ENCODE results near the gene CCDC71.

Gene CCDC71

GRCh38 chr3:49161808-49162530, 4.2 kb downstream of the CCDC71 start:
- no peak for DNase-seq
- peak; percentile 30 for TF ChIP-seq POLR2A (IDR thresholded peaks at IDR 0.05; ENCODE audit: low read length)
- TF ChIP-seq GATA1 (IDR thresholded peaks at IDR 0.05; ENCODE audit: low read depth, low read length), result no peak

- TF ChIP-seq POLR2A (IDR thresholded peaks at IDR 0.05; ENCODE audit: low read length) (no peak), GATA1 (IDR thresholded peaks at IDR 0.05; ENCODE audit: low read depth, low read length) (no peak)
- no peak for DNase-seq
Observed at GRCh38 chr3:49161197-49161596, 4.9 kb downstream of the CCDC71 start.

GRCh38 chr3:49158792-49159191, 7.3 kb downstream of the CCDC71 start:
- no peak for TF ChIP-seq POLR2A (IDR thresholded peaks at IDR 0.05; ENCODE audit: low read length)
- no peak for TF ChIP-seq GATA1 (IDR thresholded peaks at IDR 0.05; ENCODE audit: low read depth, low read length)
- no peak for DNase-seq

- DNase-seq, result peak; percentile 61 to 73
- peak; percentile 27 for TF ChIP-seq POLR2A (IDR thresholded peaks at IDR 0.05; ENCODE audit: low read length)
- no peak for TF ChIP-seq GATA1 (IDR thresholded peaks at IDR 0.05; ENCODE audit: low read depth, low read length)
Observed at GRCh38 chr3:49158103-49158709, 7.9 kb downstream of the CCDC71 start.

- no peak for DNase-seq
- no peak for TF ChIP-seq POLR2A (IDR thresholded peaks at IDR 0.05; ENCODE audit: low read length)
- TF ChIP-seq GATA1 (IDR thresholded peaks at IDR 0.05; ENCODE audit: low read depth, low read length), result no peak
Observed at GRCh38 chr3:49157289-49157688, 8.8 kb downstream of the CCDC71 start.

- no peak for TF ChIP-seq GATA1 (IDR thresholded peaks at IDR 0.05; ENCODE audit: low read depth, low read length)
- TF ChIP-seq POLR2A (IDR thresholded peaks at IDR 0.05; ENCODE audit: low read length), result no peak
- no peak for DNase-seq
Observed at GRCh38 chr3:49153349-49153912, 12.7 kb downstream of the CCDC71 start.

- TF ChIP-seq GATA1 (IDR thresholded peaks at IDR 0.05; ENCODE audit: low read depth, low read length), result no peak
- no peak for TF ChIP-seq POLR2A (IDR thresholded peaks at IDR 0.05; ENCODE audit: low read length)
- DNase-seq, result no peak
Observed at GRCh38 chr3:49151610-49152009, 14.5 kb downstream of the CCDC71 start.

- no peak for DNase-seq
- no peak for TF ChIP-seq GATA1 (IDR thresholded peaks at IDR 0.05; ENCODE audit: low read depth, low read length)
- TF ChIP-seq POLR2A (IDR thresholded peaks at IDR 0.05; ENCODE audit: low read length), result no peak
Observed at GRCh38 chr3:49148159-49148558, 18.0 kb downstream of the CCDC71 start.

- no peak for DNase-seq
- TF ChIP-seq GATA1 (IDR thresholded peaks at IDR 0.05; ENCODE audit: low read depth, low read length) (no peak), POLR2A (IDR thresholded peaks at IDR 0.05; ENCODE audit: low read length) (no peak)
Observed at GRCh38 chr3:49140080-49140479, 26.1 kb downstream of the CCDC71 start.

GRCh38 chr3:49135499-49135898, 30.6 kb downstream of the CCDC71 start:
- DNase-seq, result no peak
- TF ChIP-seq GATA1 (IDR thresholded peaks at IDR 0.05; ENCODE audit: low read depth, low read length) (no peak), POLR2A (IDR thresholded peaks at IDR 0.05; ENCODE audit: low read length) (no peak)

GRCh38 chr3:49134471-49135265, 31.5 kb downstream of the CCDC71 start:
- TF ChIP-seq GATA1 (IDR thresholded peaks at IDR 0.05; ENCODE audit: low read depth, low read length), result no peak
- TF ChIP-seq POLR2A (IDR thresholded peaks at IDR 0.05; ENCODE audit: low read length), result no peak
- peak; percentile 20 to 36 for DNase-seq

- TF ChIP-seq GATA1 (IDR thresholded peaks at IDR 0.05; ENCODE audit: low read depth, low read length) (no peak), POLR2A (IDR thresholded peaks at IDR 0.05; ENCODE audit: low read length) (no peak)
- DNase-seq, result peak; percentile 44 to 46
Observed at GRCh38 chr3:49133226-49133951, 32.7 kb downstream of the CCDC71 start.

GRCh38 chr3:49132437-49133225, 33.5 kb downstream of the CCDC71 start, which contains the start of gene LAMB2:
Gene LAMB2, minus strand, starts transcription at chr3:49133050. Its CDS starts 183 bp downstream, at chr3:49132867.
- DNase-seq, result no peak
- TF ChIP-seq POLR2A (IDR thresholded peaks at IDR 0.05; ENCODE audit: low read length) (no peak), GATA1 (IDR thresholded peaks at IDR 0.05; ENCODE audit: low read depth, low read length) (no peak)
